Measurements from ENCODE around the gene ATP2B2. TPM values are rescaled to one million over a fixed set of nuclear protein-coding genes. Genes with fewer than 3 reads are reported as not detected.

Gene ATP2B2
- total and polyA plus RNA-seq, 2 of the 8 experiments (the other 6 are each of a cell fraction or from before 2014, with no cell fraction given), result 0.14 to 1.2 TPM

GRCh38 chr3:10492364-10493201, 12.8 kb downstream of the ATP2B2 start (continued):
- no peak for TF ChIP-seq JUND (IDR thresholded peaks at IDR 0.05; ENCODE audit: low read length)
- TF ChIP-seq PHF8 (conservative IDR thresholded peaks at IDR 0.05; ENCODE audit: low read depth, low read length), result no peak
- no peak for TF ChIP-seq JUN (IDR thresholded peaks at IDR 0.05; ENCODE audit: low read depth, low read length)
- TF ChIP-seq CBX5 (IDR thresholded peaks at IDR 0.05; ENCODE audit: low read depth, low read length), result no peak
- TF ChIP-seq, protein P1, sequence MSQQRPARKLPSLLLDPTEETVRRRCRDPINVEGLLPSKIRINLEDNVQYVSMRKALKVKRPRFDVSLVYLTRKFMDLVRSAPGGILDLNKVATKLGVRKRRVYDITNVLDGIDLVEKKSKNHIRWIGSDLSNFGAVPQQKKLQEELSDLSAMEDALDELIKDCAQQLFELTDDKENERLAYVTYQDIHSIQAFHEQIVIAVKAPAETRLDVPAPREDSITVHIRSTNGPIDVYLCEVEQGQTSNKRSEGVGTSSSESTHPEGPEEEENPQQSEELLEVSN (IDR thresholded peaks at IDR 0.05), result no peak

All from H1 (cell line).